OCI-M1 (cell line): ENCODE data around the gene TMEM135.
"Not testable (repeated sequence)": the region's sequence is repeated elsewhere in the genome, so short reads cannot be mapped to it uniquely, and the experiment has no call there.

Experiments used
- DNase-seq: peaks from one replicate; lab custom pipeline; 2025; lab: John Stamatoyannopoulos, UW

Gene TMEM135

DNA sequence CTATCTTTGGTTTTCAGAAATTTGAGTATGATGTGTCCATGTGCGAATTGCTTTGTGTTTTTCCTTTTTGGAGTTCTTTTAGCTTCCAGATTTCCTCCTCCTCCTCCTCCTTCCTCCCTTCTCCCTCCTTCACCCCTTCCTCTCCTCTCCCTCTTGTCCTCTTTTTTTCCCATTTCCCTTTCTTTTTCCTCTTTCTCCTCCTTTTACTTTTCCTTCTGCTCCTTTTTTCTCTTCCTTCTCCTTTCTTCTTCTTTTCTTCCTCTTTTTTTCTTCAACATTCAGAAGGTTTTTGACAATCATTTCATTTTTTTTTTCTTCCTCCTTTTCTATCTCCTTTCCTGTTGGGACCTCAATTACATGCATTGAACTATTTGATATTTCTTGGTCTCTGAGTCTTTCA lies 104.9 kb downstream of the TMEM135 start:
- DNase-seq = no peak

DNA sequence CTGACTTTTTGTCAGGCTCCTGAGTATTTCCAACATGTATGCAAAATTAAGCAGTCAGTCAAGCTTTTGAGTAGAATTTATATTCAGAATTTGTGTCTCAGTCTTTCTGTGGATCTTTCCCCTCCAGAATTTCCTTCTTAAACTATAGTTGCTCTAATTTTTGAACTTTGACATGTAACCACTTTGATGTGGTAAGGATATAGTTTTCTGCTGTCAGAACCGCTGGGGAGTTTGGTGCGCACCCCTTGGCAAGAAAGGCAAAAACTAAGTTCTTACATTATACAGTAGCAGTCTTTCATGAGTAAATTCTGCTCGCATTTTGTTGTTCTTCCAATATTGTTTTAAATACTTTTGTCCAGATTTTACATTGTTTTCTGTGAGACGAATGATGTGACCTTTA lies 105.9 kb downstream of the TMEM135 start:
- DNase-seq = no peak

- DNase-seq = no peak
These were observed 106.5 kb downstream of the TMEM135 start for GRCh38 chr11:87144252-87144651.

GRCh38 chr11:87148749-87149148 lies 111.0 kb downstream of the TMEM135 start:
- DNase-seq = no peak

- not testable (repeated sequence) for DNase-seq
These were observed 112.0 kb downstream of the TMEM135 start for GRCh38 chr11:87149782-87150181.

GRCh38 chr11:87150936-87151335 lies 113.2 kb downstream of the TMEM135 start:
- no peak for DNase-seq

- no peak for DNase-seq
These were observed 116.5 kb downstream of the TMEM135 start for GRCh38 chr11:87154246-87154645.

GRCh38 chr11:87156970-87157369 lies 119.2 kb downstream of the TMEM135 start:
- no peak for DNase-seq

GRCh38 chr11:87169076-87169475 lies 131.3 kb downstream of the TMEM135 start:
- not testable (repeated sequence) for DNase-seq

DNA sequence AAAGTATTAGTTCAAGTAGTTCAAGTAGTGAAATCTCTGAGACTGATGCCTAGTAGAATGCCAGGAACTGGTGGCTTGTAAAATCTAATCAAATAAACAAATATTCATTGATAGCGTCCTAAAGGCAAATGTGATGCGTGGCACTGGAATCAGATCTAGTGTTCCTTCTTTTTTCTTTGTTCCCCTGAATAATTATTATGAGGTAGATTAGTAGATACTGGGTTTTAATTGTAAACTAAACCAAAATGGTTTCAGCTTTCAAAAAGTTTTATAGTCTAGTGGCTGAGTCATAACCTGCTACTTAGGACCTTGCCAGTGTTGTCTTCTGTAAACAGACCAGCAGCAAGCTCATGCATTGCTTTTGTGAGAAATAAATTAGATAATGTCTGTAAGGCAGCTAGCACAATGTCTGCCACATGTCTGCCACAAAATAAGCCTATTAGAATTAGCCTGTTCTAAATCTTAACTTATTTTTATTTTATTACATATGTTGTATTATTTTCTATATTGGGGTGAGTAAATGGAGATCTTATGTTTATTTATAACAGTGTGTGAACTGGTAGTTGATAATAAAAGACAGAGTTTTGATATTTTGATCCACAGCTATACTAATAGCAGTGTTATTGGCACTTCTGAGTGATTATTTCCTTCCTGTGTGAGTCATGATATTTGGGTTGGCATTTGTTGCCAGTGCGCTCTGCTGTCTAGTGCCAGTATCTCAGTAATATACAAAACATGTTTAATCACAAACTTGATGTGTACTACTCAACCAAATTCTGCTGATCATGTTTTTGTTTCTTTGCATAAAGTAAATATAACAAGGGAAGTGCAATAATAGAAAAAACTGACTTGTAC lies 135.7 kb downstream of the TMEM135 start:
- DNase-seq = no peak

DNA sequence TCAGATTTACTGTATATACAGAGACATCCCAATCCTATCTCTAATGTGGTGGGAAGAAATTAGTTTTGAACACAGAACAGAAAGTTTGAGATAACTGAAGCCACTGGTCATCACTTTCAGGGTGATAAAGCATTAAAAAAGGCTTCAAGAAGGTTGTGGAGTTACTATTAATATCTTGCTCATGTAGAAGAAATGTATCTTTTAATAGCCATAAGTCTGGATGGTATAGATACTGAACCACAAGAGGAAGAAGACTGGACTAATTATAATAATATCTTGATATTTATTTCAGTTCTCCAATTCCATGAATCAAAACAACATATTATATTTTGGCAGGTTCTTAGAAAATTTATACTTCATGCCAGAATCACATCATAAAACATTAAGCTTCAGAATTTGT lies 137.1 kb downstream of the TMEM135 start:
- DNase-seq = peak; percentile 86

DNA sequence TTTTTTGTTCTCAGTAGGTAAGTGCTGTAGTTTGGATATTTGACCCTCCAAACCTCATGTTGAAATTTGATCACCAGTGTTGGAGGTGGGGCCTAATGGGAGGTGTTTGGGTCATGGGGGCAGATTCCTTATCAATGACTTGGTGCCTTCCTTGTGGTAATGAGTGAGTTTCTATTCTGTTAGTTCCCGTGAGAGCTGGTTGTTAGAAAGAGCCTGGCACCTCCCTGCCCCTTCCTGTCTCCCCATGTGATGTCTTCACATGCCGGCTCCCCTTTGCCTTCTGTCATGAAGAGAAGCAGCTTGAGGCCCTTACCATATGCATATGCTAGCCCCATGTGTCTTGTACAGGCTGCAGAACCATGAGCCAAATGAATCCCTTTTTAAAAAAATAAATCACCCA lies 138.3 kb downstream of the TMEM135 start:
- DNase-seq = peak; percentile 83

GRCh38 chr11:87179621-87180020 lies 141.9 kb downstream of the TMEM135 start:
- no peak for DNase-seq

DNA sequence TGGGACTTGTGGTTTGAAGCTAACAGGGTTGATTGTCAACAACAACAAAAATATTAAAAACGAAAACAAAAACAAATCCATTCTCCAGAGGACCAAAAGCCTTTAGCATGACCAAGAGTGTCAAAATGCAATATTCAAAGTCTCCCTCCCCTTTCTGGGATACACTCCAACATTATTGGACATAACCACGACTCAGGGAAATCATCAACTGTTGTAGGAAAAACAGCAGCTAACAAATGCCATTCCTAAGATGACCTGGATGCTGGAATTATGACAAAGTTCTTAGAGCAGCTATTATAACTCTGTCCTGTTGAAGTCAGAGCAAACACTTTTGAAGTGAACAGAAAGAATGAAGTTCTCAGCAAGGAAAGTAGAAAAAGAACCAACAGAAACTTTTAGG lies 143.0 kb downstream of the TMEM135 start:
- no peak for DNase-seq

DNA sequence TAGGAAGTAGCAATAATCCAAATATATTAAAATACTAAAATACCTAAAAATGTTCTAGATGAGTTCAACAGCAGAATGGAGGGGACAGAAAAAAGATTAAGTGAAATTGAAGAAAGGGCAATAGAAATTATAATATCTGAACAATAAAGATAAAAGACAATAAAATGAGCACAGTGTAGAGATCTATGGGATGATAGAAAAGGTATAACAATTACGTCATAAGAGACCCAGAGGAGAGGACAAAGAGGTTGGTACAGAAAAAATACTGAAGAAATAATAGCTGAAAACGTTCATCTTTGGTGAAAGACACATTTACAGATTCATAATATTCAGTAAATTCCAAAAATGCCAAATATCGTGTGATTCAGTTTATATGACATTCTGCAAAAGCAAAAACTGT lies 143.4 kb downstream of the TMEM135 start:
- DNase-seq = no peak

- DNase-seq = no peak
These were observed 147.5 kb downstream of the TMEM135 start for GRCh38 chr11:87185228-87185627.

DNA sequence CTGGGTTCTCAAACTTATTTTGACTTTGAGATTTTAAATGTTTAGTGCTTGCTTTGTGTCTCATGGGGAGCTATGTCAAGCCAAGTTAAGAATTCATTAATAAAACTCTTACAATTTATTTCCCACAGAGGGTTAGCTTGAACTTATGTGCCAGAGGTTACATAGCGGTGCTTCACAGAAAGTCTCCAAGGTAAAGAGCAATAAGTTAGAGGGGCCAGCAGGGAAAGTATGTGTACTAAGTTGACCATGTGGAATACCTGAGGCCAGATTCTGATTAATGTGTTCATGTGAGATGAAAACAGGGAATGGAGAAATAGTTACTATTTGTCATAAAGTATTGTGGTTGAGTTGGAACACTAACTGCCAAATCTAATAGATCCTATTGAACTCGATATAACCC lies 149.3 kb downstream of the TMEM135 start:
- DNase-seq = no peak

DNA sequence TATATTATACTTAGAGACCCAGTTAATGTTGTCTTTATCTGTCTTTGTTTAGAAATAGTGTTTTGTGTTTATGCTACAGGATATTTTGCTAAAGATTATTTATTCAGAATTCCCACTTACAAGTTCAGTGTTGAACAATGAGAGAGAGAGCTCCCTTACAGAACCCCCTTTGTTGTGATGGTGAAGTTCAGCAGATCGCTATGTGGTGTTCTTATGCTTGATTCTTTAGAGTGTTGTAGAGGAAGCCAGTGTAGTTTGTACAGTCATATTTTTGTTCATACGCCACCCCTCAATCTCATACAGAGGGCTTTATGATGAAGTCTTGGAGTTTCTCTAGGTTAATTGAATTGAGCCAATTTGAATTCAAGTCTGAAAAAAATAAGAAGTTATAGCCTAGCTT lies 150.2 kb downstream of the TMEM135 start:
- no peak for DNase-seq

- DNase-seq = not testable (repeated sequence)
These were observed 150.7 kb downstream of the TMEM135 start for GRCh38 chr11:87188396-87188795.

DNA sequence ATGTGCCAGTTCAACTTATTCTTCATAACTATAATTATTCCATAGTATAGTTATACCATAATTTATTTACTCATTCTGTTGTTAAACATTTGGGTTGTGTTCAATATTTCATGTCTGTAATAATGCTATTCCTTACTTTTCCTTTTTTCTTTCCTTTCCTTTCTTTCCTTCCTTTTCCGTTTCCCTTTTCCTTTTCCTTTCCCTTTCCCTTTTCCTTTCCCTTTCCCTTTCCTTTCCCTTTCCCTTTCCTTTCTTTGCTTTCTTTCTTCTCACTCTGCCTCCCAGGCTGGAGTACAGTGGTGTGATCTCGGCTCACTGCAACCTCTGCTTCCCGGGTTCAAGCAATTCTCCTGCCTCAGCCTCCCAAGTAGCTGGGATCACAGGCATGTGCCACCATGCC lies 151.2 kb downstream of the TMEM135 start:
- DNase-seq = not testable (repeated sequence)

DNA sequence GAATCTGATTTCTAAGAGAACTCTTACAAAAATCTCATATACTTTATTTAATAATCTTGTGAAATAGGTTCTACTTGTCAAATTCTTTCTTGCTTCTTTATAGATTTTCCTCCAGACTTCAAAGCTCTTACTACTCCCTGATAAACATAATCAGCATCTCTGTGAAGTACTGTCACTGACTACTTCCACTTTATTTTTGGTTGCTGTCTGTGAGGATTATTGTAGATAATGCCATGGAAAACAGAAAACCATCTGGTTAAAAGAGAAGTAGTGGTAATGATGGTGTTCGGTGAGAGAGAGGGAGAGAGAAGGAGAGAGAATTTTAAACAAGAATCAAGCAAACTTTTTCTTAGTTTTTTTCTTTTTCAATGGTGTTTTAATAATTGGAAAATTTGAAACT lies 152.3 kb downstream of the TMEM135 start:
- DNase-seq = peak; percentile 95

- peak; percentile 93 for DNase-seq
These were observed 156.2 kb downstream of the TMEM135 start for GRCh38 chr11:87193756-87194470.
